GM10847 (cell line): Measurements from ENCODE around the gene DOHH.

ENCODE experiments used
- POLR2A ChIP-seq: IDR thresholded peaks from 2 replicates; pipeline ENCODE4 v1.6.1; 2011; ENCODE audit not compliant: insufficient read length; ENCODE audit errors: extremely low read depth

Gene DOHH

GRCh38 chr19:3478409-3479176, 21.9 kb downstream of the DOHH start:
- no peak for TF ChIP-seq POLR2A

- no peak for TF ChIP-seq POLR2A
Measured at GRCh38 chr19:3477951-3478350, 22.5 kb downstream of the DOHH start.

DNA sequence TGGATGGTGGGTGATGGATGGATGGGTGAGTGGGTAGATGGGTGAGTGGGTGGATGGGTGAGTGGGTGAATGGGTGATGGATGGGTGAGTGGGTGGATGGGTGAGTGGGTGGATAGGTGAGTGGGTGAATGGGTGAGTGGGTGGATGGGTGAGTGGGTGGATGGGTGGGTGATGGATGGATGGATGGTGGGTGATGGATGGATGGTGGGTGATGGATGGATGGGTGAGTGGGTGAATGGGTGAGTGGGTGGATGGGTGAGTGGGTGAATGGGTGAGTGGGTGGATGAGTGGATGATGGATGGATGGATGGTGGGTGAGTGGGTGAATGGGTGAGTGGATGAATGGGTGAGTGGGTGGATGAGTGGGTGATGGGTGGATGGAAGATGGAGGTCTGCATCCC, 23.0 kb downstream of the DOHH start:
- no peak for TF ChIP-seq POLR2A

DNA sequence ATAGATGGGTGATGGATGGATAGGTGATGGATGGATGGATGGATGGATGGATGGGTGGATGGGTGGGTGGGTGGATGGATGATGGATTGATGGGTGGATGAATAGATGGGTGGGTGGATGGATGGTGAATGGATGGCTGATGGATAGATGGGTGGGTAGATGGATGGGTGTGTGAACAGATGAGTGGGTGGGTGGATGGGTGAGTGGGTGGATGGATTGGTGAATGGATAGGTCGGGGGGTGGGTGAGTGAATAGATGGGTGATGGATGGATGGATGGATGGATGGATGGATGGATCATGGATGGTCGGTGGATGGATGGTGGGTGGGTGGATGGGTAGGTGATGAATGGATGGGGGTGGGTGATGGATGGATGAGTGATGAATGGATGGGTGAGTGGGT, 23.6 kb downstream of the DOHH start:
- TF ChIP-seq POLR2A = no peak

DNA sequence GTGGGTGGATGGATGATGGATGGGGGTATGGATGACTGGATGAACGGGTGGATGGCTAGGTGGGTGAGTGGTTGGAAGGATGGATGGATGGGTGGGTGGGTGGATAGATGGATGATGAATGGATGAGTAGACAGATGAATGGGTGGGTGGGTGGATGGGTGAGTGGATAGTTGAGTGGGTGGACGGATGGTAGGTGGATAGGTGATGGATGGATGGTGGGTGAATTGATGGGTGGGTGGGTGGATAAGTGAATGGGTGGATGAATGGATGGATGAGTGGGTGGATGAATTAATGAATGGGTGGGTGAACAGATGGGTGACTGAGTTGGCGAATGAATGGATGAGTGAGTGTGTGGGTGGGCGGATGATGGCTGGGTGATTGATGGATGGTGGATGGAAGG, 25.0 kb downstream of the DOHH start:
- no peak for TF ChIP-seq POLR2A

DNA sequence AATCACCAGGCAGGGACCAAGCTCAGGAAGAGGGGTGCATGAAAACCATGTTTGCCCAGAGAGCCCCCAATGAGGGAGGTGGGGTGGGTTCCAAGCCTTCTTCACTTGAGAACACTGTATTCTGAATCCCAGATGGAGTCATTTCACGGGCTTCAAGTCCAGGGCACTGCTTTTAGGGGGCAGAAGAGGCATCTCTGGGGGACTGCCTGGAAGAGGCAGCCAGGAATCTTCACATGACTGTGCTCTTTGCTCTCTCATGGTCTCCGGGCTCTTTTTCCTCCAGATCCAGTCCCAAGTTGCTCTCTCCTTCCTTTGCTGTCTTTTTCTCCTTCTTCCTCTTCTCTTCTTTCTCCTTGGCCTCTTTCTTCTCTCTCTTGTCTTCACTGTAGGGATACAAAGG, 25.9 kb downstream of the DOHH start:
- no peak for TF ChIP-seq POLR2A

DNA sequence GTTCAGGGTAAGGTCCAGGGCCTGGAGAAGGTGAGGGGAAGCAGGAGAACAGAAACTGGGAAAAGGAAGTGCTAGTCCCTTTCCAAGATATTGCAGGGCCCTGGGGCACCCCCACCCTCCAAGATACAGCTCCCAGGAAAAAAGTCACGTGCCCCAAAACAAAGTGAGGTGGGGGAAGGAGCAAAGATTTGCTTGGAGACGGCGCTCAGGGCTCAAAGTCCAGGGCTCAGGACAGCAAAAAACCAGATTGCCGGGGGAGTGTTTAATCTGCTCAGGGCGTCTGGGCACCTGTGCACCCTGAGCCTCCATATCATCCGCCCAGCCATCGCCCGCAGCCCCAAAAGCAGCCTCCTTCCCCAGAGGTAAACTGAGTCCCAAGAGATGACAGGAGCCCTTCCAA, 26.5 kb downstream of the DOHH start:
- no peak for TF ChIP-seq POLR2A

DNA sequence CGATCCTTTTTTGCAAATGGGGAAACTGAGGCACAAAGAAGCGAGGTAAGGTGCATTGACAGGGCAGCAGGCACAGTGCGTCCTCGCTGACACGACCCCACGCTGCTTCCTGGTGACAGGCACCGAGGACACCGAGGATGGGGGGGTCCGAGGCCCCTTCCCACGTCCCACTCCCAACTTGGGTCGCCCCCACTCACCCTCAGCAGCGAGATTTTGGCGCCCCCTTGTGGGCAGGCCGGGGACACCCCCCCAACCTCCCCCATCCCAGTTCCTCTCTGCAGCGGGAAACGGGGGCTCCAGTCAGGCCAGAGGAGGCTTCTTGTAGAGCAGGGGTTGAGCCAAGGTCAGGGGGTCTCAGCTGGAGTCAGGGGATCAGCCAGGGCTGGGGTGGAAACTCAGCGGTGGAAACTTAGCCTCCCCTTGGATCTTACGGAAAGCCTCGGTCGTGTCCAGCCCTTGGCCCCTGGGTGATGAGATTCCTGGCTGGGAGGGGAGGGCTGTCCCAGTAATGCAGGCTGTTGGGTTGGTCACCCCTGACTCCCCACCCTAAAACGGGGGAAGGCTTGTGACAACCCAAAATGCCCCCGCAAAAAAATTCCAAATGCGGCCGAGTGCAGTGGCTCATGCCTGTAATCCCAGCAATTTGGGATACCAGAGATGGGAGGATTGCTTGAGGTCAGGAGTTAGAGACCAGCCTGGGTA, 28.4 kb downstream of the DOHH start:
- no peak for TF ChIP-seq POLR2A

- TF ChIP-seq POLR2A = no peak
Measured at GRCh38 chr19:3470500-3471128, 29.9 kb downstream of the DOHH start.

- no peak for TF ChIP-seq POLR2A
Measured at GRCh38 chr19:3469638-3470499, 30.6 kb downstream of the DOHH start.

GRCh38 chr19:3468211-3468610, 32.3 kb downstream of the DOHH start:
- TF ChIP-seq POLR2A = no peak

- no peak for TF ChIP-seq POLR2A
Measured at GRCh38 chr19:3467437-3468198, 32.9 kb downstream of the DOHH start.

- no peak for TF ChIP-seq POLR2A
Measured at GRCh38 chr19:3466635-3467034, 33.8 kb downstream of the DOHH start.

DNA sequence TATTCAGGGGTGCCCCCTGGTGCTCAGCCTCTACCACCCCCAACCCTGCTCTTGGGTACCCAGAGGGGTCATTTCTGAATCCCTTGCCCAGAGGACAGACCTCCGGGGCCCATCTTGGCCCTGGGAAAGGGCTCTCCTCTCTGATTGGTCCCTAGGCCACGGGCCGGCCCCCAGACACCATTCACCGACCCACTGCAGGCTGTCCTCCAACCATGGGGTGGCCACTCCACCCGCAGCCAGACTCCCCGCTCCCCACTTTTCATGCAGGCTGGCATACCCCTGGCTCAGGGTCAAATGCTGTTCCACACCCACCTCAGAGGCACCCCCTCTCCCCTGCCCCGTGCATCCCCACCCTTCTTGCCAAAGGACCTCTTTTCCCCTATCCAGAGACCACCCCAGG, 34.9 kb downstream of the DOHH start:
- no peak for TF ChIP-seq POLR2A
